ENCODE measurements around the gene PTCH1. TPM values are rescaled to one million over a fixed set of nuclear protein-coding genes. Genes with fewer than 3 reads are reported as not detected.

Gene PTCH1
- total RNA-seq, 1 donor: 3.3 TPM

GRCh38 chr9:95556521-95556920 is 39.8 kb upstream of the PTCH1 start:
- Histone ChIP-seq H3K27me3 (ENCODE audit: insufficient read depth, low read length) (no peaks in the 10 kb centered on the region), H3K4me2 (ENCODE audit: insufficient read depth, low read length) (no peak overlapping the region), H3K9me3 (ENCODE audit: low read depth, low read length) (no peaks in the 10 kb centered on the region), H3K27ac (ENCODE audit: low read depth, low read length) (no peak overlapping the region), H4K20me1 (ENCODE audit: insufficient read depth, low read length) (no peaks in the 10 kb centered on the region), H2AFZ (ENCODE audit: low read length) (no peak overlapping the region), H3K36me3 (ENCODE audit: insufficient read depth, low read length) (no peaks in the 10 kb centered on the region), H3K4me1 (ENCODE audit: insufficient read depth, low read length) (no peaks in the 10 kb centered on the region), H3K79me2 (ENCODE audit: insufficient read depth, low read length) (no peaks in the 10 kb centered on the region), H3K4me3 (ENCODE audit: insufficient read depth, low read length) (no peak overlapping the region)
- no peak for TF ChIP-seq CTCF (IDR thresholded peaks at IDR 0.05; ENCODE audit: extremely low read depth, low read depth, low read length)
- no peak for DNase-seq (ENCODE audit: insufficient read length, low spot score, missing footprints)

- H3K36me3 ChIP-seq (ENCODE audit: insufficient read depth, low read length): no peaks in the 10 kb centered on the region
- H3K9me3 ChIP-seq (ENCODE audit: low read depth, low read length): no peaks in the 10 kb centered on the region
- no peak for TF ChIP-seq CTCF (IDR thresholded peaks at IDR 0.05; ENCODE audit: extremely low read depth, low read depth, low read length)
- H4K20me1 ChIP-seq (ENCODE audit: insufficient read depth, low read length): no peaks in the 10 kb centered on the region
- no peak for DNase-seq (ENCODE audit: insufficient read length, low spot score, missing footprints)
- no peak overlapping the region for H2AFZ ChIP-seq (ENCODE audit: low read length)
- no peak overlapping the region for H3K4me2 ChIP-seq (ENCODE audit: insufficient read depth, low read length)
- H3K79me2 ChIP-seq (ENCODE audit: insufficient read depth, low read length): no peaks in the 10 kb centered on the region
- H3K4me1 ChIP-seq (ENCODE audit: insufficient read depth, low read length): no peaks in the 10 kb centered on the region
- H3K27ac ChIP-seq (ENCODE audit: low read depth, low read length): no peak overlapping the region
- H3K4me3 ChIP-seq (ENCODE audit: insufficient read depth, low read length): no peak overlapping the region
- peaks cover 1% of the 10 kb centered on the region for H3K27me3 ChIP-seq (ENCODE audit: insufficient read depth, low read length)
These were observed 36.2 kb upstream of the PTCH1 start for GRCh38 chr9:95552814-95553546.

- no peaks in the 10 kb centered on the region for H4K20me1 ChIP-seq (ENCODE audit: insufficient read depth, low read length)
- DNase-seq (ENCODE audit: insufficient read length, low spot score, missing footprints): no peak
- no peaks in the 10 kb centered on the region for H3K4me1 ChIP-seq (ENCODE audit: insufficient read depth, low read length)
- no peaks in the 10 kb centered on the region for H3K79me2 ChIP-seq (ENCODE audit: insufficient read depth, low read length)
- H3K4me2 ChIP-seq (ENCODE audit: insufficient read depth, low read length): no peak overlapping the region
- no peaks in the 10 kb centered on the region for H3K9me3 ChIP-seq (ENCODE audit: low read depth, low read length)
- TF ChIP-seq CTCF (IDR thresholded peaks at IDR 0.05; ENCODE audit: extremely low read depth, low read depth, low read length): no peak
- H3K36me3 ChIP-seq (ENCODE audit: insufficient read depth, low read length): no peaks in the 10 kb centered on the region
- no peak overlapping the region for H3K27ac ChIP-seq (ENCODE audit: low read depth, low read length)
- H3K27me3 ChIP-seq (ENCODE audit: insufficient read depth, low read length): peaks cover 3% of the 10 kb centered on the region
- no peak overlapping the region for H3K4me3 ChIP-seq (ENCODE audit: insufficient read depth, low read length)
- H2AFZ ChIP-seq (ENCODE audit: low read length): no peak overlapping the region
These were observed 35.5 kb upstream of the PTCH1 start for GRCh38 chr9:95552255-95552654.

DNA sequence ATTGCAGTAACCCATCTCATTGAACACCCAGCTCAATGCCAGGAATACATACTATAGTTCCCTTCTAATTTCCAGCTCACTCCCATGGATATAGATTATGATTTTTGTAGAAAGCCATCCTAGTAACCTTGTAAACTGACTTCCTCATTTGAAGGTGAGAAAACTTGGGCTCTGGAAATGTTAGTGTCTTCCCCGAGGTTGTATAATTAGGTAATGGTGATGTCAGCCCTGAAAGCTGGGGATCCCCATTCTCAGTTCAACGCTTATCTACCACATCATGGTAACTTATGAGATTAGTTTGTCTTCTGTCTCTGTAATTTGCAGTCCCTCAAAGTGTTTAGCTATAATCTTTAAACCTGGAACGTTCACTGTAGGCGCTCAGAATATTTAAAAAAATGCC is 34.6 kb upstream of the PTCH1 start:
- Histone ChIP-seq H4K20me1 (ENCODE audit: insufficient read depth, low read length) (no peaks in the 10 kb centered on the region), H3K4me2 (ENCODE audit: insufficient read depth, low read length) (no peak overlapping the region)

More for the DNA sequence above, 34.6 kb upstream of the PTCH1 start:
- Histone ChIP-seq H3K79me2 (ENCODE audit: insufficient read depth, low read length) (no peaks in the 10 kb centered on the region), H2AFZ (ENCODE audit: low read length) (no peak overlapping the region), H3K9me3 (ENCODE audit: low read depth, low read length) (no peaks in the 10 kb centered on the region), H3K4me3 (ENCODE audit: insufficient read depth, low read length) (no peak overlapping the region), H3K27me3 (ENCODE audit: insufficient read depth, low read length) (peaks cover 3% of the 10 kb centered on the region), H3K4me1 (ENCODE audit: insufficient read depth, low read length) (no peaks in the 10 kb centered on the region), H3K27ac (ENCODE audit: low read depth, low read length) (no peak overlapping the region), H3K36me3 (ENCODE audit: insufficient read depth, low read length) (no peaks in the 10 kb centered on the region)
- no peak for TF ChIP-seq CTCF (IDR thresholded peaks at IDR 0.05; ENCODE audit: extremely low read depth, low read depth, low read length)
- DNase-seq (ENCODE audit: insufficient read length, low spot score, missing footprints): no peak
